HG03066 (cell line): ENCODE measurements around the gene BEND6.

Experiments used
- ATAC-seq: cut with Tn5 transposase; IDR thresholded peaks from one replicate; pipeline ENCODE4 v1.9.1; 2021; ENCODE audit warnings: low read depth; ENCODE audit not compliant: unreplicated experiment

BEND6 gene

GRCh38 chr6:56938649-56939191 lies 16.2 kb upstream of the BEND6 start:
- no peak for ATAC-seq

- no peak for ATAC-seq
Observed at GRCh38 chr6:56940463-56940862, 14.4 kb upstream of the BEND6 start.

- ATAC-seq: no peak
Observed at GRCh38 chr6:56940977-56941376, 13.9 kb upstream of the BEND6 start.

- ATAC-seq: no peak
Observed at GRCh38 chr6:56944661-56945060, 10.2 kb upstream of the BEND6 start.

- no peak for ATAC-seq
Observed at GRCh38 chr6:56946368-56946767, 8.5 kb upstream of the BEND6 start.

DNA sequence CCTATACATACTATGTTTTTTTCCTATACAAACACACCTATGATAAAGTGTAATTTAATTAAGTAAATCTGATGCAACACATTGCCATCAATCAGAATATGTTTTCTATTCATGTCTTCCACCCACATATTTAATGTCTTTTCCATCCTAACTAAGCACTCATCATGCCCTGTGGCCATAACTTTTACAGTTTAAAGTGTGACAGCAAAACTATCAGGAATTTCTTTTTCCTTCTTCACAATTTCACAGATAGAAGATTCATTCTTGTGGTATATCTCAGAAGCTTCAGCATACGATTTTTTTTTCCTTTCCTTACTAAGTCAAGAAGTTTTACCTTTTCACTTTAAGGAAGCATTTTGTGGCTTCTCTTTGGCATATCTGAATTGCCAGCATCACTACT lies 7.0 kb upstream of the BEND6 start:
- no peak for ATAC-seq

- ATAC-seq: no peak
Observed at GRCh38 chr6:56949265-56949664, 5.6 kb upstream of the BEND6 start.

DNA sequence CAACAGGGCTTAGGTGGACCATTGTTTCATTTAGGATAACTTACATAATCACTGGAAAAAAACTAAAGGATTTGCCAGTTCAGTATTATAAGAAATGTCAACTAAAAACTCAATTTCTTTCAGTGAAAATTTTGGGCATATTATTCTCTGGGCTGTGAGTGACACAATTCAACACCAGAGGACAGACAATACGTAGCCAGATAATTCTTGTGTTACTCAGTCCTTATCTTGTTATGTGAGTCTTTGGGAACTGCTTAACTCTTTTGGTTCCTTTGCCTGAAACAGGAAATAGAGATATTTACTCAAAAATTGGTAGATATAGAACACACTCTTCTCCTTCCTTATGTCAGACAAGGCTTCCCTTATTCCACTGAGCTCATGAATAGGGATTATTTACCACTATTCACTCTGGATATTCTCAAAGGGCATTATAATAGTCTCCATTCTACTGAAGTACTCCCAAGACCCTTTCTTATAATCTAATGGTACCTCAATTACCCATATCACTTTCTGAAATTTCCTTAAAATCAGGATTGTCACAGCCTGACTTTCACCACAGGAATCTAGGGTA lies 4.9 kb upstream of the BEND6 start:
- no peak for ATAC-seq

DNA sequence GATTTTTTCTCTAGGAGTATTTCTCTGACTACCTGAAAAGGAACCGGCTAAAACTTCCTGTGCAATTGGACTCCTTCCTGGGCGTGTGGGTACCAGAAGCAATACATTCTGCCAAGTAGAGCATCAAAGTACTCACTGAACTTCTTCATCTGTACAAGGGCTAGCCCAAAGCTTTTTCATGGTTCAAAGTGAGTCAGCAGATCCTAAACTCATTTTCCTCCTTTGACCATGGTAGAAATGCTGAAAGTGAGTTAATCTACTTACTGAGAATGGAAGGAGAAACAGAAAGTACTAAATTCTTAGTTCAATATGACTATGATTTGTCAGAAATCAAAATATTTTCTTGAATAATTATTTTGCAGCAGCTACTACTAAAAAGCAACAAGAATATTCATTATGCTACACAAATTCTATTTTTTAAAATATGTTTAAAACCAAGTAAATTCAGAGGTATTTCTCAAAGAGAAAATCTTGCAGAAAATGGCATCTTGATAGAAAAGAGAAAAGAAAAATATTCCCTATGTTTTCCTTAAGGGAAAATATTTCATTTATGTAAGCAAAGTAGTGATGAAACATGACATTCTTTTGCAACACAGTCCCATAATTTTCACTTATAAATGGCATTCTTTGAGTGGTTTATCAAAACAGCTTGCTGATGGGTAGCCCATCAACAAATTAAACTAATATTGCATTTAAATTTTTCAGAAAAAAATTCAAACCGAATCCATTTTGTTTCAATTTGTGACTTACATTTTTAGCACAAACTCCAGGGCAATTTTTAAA lies 3.7 kb upstream of the BEND6 start:
- no peak for ATAC-seq

- no peak for ATAC-seq
Observed at GRCh38 chr6:56953597-56954402, 1.1 kb upstream of the BEND6 start.

DNA sequence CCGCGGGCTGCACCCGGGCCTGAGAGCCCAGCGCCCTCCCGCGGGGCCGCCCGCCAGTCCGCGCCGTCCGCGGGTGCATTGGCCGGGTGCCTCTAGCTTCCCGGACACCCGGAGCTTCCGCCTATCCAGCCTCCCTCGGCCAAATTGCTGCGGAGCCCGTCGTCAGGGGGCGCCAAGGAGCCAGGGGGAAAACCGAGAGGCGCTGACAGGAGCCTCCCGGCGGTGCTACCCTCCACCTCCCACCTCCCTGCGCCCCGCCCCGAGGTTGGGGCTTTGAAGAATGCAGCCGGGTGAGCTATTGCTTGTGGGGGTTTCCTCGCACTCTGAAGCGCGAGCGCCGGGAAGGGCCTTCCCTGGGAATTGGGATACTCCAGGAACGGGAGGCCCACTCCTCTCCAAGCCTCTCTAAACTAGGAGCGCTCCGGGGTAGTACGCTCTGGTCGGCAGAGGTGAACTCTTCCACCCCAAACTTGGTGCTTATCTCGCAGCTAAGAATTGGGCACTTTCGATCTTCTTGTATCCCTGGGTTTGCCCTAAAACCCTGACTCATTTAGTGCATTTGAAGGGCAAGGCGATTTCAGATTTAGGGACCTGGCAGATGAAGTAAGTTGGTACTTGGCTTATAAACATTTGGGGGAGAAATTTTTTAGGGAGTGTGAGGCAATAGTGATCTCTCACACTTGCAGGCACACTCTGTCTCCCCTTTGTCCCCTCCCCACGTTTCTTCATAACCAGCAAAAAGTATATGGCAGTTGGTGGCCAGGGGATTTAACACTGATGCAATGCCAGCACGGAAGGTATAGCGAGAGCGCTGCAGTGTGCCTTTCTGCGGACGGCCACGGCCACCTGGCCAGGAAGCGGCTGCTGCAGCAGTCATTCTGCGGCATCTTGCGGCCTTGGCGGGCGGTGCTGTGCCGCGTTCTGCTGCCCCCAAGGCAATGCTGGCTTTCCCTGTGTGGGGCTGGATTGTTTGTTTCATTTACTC lies 556 bp downstream of the BEND6 start:
- ATAC-seq: peak; percentile 64

DNA sequence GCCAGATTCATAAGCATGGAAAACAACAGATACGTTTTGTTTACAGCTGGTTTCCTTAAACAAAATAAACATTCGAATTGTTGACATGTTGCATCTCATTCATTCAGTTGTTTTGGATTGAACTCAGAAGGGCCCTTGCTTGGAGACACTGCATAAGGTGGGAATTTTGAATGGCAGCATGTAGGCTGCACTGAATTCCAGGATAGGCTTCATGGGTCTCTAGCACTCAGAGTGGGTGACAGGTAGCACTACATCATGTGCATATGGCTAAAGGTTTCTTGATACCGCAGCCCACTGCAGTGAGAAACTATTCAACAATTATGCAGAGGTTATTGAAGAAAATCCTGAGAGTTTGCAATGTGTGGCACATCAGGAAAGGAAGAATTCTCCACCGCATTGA lies 1.6 kb downstream of the BEND6 start:
- ATAC-seq: no peak

DNA sequence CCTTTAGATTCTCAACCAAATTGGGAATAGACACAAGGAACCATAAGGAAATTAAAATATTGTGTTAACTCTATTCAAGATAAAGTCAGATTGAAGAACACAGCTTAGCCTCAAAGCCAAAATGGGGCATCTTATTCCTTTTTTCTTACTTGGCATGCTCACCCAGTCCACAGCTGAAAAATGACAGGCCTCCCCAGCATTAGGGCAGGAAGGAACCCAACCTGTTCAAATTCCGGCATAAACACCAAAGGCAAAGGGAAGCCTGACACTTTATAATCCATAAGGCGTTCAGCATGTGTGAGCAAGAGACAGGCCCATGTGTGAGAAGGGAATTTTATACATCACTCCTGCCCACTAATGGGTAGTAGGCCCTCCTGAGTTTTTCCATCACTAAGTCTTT lies 2.9 kb downstream of the BEND6 start:
- no peak for ATAC-seq

DNA sequence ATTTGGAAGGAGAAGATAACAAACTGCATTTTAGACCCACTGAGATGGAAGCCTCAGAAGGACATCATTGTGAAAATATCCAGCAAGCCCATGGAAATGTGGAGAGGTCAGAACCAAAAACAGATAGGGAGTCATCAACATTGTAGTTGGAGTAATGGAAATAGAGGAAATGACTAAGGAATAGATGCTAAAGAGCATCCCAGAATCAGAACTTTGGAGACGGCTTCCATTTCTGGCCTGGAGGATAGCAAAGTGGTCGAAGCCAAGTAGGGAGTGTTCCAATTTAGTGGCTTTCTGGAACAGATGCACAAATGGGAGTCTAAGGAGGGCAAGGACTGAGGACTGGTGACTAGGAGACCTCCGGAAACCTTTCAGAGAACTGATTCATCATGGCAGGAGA lies 3.6 kb downstream of the BEND6 start:
- no peak for ATAC-seq

DNA sequence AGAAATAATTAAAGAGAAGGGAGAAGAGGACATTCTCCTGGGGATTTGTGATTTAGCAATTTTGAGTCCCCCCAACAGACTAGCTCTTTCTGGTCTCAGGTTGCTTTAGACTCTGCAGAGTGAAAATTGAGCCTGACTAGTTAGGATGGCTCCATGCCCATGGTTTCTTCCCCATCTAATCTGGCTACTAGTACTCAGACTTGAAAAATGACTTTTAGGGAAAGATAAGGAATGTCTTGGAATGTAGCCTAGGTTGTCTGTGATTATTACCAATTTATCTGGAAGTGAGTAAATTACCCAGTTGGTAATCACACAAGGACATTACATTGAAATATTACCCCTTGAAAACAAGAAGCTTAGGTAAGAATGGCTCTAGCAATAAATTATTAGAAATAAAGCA lies 4.2 kb downstream of the BEND6 start:
- no peak for ATAC-seq

- ATAC-seq: no peak
Observed at GRCh38 chr6:56959938-56960337, 5.0 kb downstream of the BEND6 start.

DNA sequence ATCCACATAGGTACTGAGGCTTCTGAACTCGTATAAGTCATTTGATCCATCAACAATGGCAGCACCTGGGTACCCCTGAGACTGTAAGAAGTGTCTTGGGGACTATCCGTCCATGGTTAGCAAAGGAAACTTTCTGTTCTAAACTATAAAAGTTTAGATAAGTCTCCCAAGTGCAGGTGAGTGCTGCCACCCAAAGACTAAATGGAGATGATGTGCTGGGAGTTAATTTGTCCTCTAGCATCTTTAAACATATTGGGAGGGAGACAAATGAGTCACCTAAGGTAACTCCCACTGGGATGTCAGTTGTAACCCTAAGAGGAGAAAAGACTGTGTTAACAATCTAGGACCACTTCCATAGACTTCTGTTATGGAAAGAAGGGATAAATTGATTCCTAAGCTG lies 6.2 kb downstream of the BEND6 start:
- ATAC-seq: no peak

- ATAC-seq: no peak
Observed at GRCh38 chr6:56962441-56962840, 7.5 kb downstream of the BEND6 start.

DNA sequence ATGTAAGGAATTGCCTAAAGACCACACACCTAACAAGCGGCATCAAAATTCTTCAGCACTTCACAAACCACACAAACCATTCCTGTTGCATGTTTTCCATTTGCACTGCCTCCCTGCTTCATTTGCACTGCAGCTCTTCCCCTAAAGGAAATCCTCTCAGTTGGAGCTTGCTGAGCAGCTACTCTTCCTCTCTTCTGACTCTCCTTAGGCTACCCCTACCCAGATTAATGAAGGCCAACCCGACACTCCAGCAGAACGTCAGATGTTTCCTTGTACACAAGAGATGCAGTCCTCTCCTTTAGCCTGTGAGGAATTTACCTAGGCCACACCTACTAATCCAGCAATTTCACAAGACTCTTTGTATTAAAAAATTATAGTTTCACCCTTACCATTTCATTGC lies 8.1 kb downstream of the BEND6 start:
- no peak for ATAC-seq

DNA sequence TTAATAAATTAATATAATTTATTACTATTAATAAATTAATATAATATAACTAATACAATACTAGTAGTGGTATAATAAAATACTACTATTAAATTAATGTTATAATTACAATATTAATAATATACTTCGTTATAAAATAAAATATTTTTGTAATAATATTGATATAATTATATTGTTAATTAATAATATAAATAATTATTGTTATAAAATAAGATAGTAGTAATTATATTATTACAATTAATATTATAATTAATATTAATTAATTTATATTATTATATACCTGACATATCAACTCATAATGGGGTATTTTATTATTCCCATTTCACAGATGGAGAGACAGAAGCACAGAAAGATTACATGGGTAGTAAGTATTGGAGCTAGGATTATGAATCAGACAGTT lies 8.9 kb downstream of the BEND6 start:
- ATAC-seq: no peak
